PFSK-1 (cell line): ENCODE measurements around the gene TMEM240.

Experiments used
- POLR2AphosphoS5 ChIP-seq: IDR thresholded peaks from 2 replicates; pipeline ENCODE4 v1.6.1; 2012; ENCODE audit warnings: low read depth, mild to moderate bottlenecking, control low read depth, low read length, moderate library complexity
- SIN3A ChIP-seq: IDR thresholded peaks from 2 replicates; pipeline ENCODE4 v1.6.1; 2012; ENCODE audit warnings: mild to moderate bottlenecking, low read length, moderate library complexity, borderline replicate concordance; ENCODE audit not compliant: insufficient read depth
- TAF1 ChIP-seq: IDR thresholded peaks from 2 replicates; pipeline ENCODE4 v1.6.1; 2012; ENCODE audit warnings: low read length, control low read depth, borderline replicate concordance; ENCODE audit not compliant: insufficient read depth
- TF ChIP-seq, protein P1 (sequence below), 2 experiments: IDR thresholded peaks; 2 replicates each; pipeline versions ENCODE4 v1.6.1 to v1.8.0; 2011 to 2012; ENCODE audit warnings: low read depth in 2 of 2, low read length in 2 of 2, control low read depth in 1 of 2, inconsistent platforms in 1 of 2, mild to moderate bottlenecking in 1 of 2, moderate library complexity in 1 of 2; ENCODE audit not compliant: insufficient read depth in 1 of 2

DNA sequence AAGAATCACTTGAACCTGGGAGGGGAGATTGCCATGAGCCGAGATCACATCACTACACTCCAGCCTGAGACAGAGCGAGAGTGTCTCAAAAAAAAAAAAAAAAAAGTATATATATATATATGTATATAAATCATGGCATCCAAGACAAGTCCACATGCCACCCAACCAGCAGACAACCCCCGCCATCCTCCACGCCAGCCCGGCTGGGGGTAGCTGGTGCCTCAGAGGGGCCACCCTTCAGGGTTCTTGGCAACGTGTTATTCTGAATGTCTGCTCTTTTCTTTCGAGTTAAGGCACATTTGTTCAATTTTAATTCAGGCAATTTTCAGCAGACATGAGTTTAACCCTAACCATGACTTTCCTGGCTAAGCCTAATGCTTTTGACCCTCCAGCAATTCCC, 9.7 kb upstream of the TMEM240 start:
- TF ChIP-seq, protein P1, sequence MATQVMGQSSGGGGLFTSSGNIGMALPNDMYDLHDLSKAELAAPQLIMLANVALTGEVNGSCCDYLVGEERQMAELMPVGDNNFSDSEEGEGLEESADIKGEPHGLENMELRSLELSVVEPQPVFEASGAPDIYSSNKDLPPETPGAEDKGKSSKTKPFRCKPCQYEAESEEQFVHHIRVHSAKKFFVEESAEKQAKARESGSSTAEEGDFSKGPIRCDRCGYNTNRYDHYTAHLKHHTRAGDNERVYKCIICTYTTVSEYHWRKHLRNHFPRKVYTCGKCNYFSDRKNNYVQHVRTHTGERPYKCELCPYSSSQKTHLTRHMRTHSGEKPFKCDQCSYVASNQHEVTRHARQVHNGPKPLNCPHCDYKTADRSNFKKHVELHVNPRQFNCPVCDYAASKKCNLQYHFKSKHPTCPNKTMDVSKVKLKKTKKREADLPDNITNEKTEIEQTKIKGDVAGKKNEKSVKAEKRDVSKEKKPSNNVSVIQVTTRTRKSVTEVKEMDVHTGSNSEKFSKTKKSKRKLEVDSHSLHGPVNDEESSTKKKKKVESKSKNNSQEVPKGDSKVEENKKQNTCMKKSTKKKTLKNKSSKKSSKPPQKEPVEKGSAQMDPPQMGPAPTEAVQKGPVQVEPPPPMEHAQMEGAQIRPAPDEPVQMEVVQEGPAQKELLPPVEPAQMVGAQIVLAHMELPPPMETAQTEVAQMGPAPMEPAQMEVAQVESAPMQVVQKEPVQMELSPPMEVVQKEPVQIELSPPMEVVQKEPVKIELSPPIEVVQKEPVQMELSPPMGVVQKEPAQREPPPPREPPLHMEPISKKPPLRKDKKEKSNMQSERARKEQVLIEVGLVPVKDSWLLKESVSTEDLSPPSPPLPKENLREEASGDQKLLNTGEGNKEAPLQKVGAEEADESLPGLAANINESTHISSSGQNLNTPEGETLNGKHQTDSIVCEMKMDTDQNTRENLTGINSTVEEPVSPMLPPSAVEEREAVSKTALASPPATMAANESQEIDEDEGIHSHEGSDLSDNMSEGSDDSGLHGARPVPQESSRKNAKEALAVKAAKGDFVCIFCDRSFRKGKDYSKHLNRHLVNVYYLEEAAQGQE (IDR thresholded peaks at IDR 0.05; ENCODE audit: insufficient read depth in 1 of 2, low read depth in 2 of 2, low read length in 2 of 2): no peak
- TF ChIP-seq TAF1: no peak
- no peak for TF ChIP-seq SIN3A
- TF ChIP-seq POLR2AphosphoS5: no peak
